IPS DF 4.7 (cell line): ENCODE data around the gene IL3.

Experiments used
- DNase-seq: peaks from one replicate; pipeline ENCODE4 v3.0.0-alpha.2; 2013; ENCODE audit warnings: low spot score; ENCODE audit errors: extremely low read depth

Gene IL3

GRCh38 chr5:132025403-132025971 is 35.0 kb upstream of the IL3 start:
- DNase-seq: no peak

- no peak for DNase-seq
These were observed 33.9 kb upstream of the IL3 start for GRCh38 chr5:132026516-132027008.

- DNase-seq: no peak
These were observed 33.4 kb upstream of the IL3 start for GRCh38 chr5:132027027-132027426.

GRCh38 chr5:132029609-132030330 is 30.7 kb upstream of the IL3 start:
- DNase-seq: no peak

- DNase-seq: no peak
These were observed 29.8 kb upstream of the IL3 start for GRCh38 chr5:132030610-132031009.

GRCh38 chr5:132032196-132032595 is 28.3 kb upstream of the IL3 start:
- no peak for DNase-seq

GRCh38 chr5:132033122-132033521 is 27.3 kb upstream of the IL3 start:
- DNase-seq: no peak

- DNase-seq: no peak
These were observed 23.1 kb upstream of the IL3 start for GRCh38 chr5:132037353-132037752.

- no peak for DNase-seq
These were observed 16.2 kb upstream of the IL3 start for GRCh38 chr5:132044207-132044606.

GRCh38 chr5:132046880-132047299 is 13.6 kb upstream of the IL3 start:
- no peak for DNase-seq

GRCh38 chr5:132049093-132049492 is 11.4 kb upstream of the IL3 start:
- DNase-seq: no peak

GRCh38 chr5:132049559-132049958 is 10.9 kb upstream of the IL3 start:
- DNase-seq: no peak

GRCh38 chr5:132050136-132050535 is 10.3 kb upstream of the IL3 start:
- DNase-seq: no peak

- DNase-seq: no peak
These were observed 9.5 kb upstream of the IL3 start for GRCh38 chr5:132050661-132051552.

GRCh38 chr5:132052520-132052919 is 7.9 kb upstream of the IL3 start:
- DNase-seq: no peak

GRCh38 chr5:132053483-132053882 is 7.0 kb upstream of the IL3 start:
- no peak for DNase-seq

GRCh38 chr5:132054031-132054696 is 6.3 kb upstream of the IL3 start:
- no peak for DNase-seq

GRCh38 chr5:132054697-132055440 is 5.6 kb upstream of the IL3 start:
- DNase-seq: no peak

- no peak for DNase-seq
These were observed 5.0 kb upstream of the IL3 start for GRCh38 chr5:132055441-132055807.

GRCh38 chr5:132055808-132056609 is 4.4 kb upstream of the IL3 start:
- no peak for DNase-seq
